GM12892 (cell line): ENCODE results near the gene SLC12A4.

ENCODE experiments used
- POLR2A ChIP-seq: IDR thresholded peaks from 2 replicates; pipeline ENCODE4 v1.6.1; 2011; ENCODE audit warnings: low read depth, low read length, control low read depth
- POLR2AphosphoS5 ChIP-seq: IDR thresholded peaks from 2 replicates; pipeline ENCODE4 v1.6.1; 2011; ENCODE audit warnings: low read depth, low read length, control low read depth
- TAF1 ChIP-seq: IDR thresholded peaks from 2 replicates; pipeline ENCODE4 v1.6.1; 2011; ENCODE audit warnings: low read depth, mild to moderate bottlenecking, control low read depth, low read length, borderline replicate concordance

- 0 out of 2 replicates have a peak, but pooled peaks have one; percentile 48 for TF ChIP-seq POLR2AphosphoS5
- TF ChIP-seq TAF1: no peak
- TF ChIP-seq POLR2A: peak; percentile 1; the same call in 1 of the 2 replicates
Observed at GRCh38 chr16:67931712-67932461, 36.5 kb downstream of the SLC12A4 start, which contains the start of gene CTRL.
